Pancreas (tissue), 10 donors: Measurements from ENCODE around the gene CEP128. TPM values are rescaled to one million over a fixed set of nuclear protein-coding genes. Genes with fewer than 3 reads are reported as not detected.

ENCODE experiments used
- ATAC-seq, 4 donors: fragments of 200-7000 bp; cut with Tn5 transposase; one replicate each; pipeline versions ENCODE4 v1.8.0 to v1.9.1; 2020; ENCODE audit warnings: mild to moderate bottlenecking in 4 of 4, moderate library complexity in 4 of 4
- DNase-seq, 6 donors: peaks; one replicate each; pipeline ENCODE4 v3.0.0-alpha.2; 2020
- FAIRE-seq: peaks from 2 replicates; lab custom pipeline; 2012; peaks lifted over from hg19 to GRCh38; lab: Jason Lieb, UNC
- H3K27ac ChIP-seq, 4 donors: fragments of 200-600 bp; sonication (generic); 1 replicate in 3 of 4; 2 replicates in 1 of 4; pipeline versions ENCODE4 v1.5.0 to v1.8.0; 2020
- H3K27me3 ChIP-seq, 4 donors: fragments of 200-600 bp; one replicate each; pipeline ENCODE4 v1.8.0; 2021
- H3K36me3 ChIP-seq, 3 donors: fragments of 200-600 bp; sonication (generic) in 1 of 3; one replicate each; pipeline versions ENCODE4 v1.5.0 to v1.8.0; 2020 to 2021
- H3K4me1 ChIP-seq, 3 donors: fragments of 200-600 bp; one replicate each; pipeline ENCODE4 v1.8.0; 2021
- H3K4me3 ChIP-seq, 4 donors: fragments of 200-600 bp; sonication (generic) in 2 of 4; one replicate each; pipeline versions ENCODE4 v1.5.0 to v1.8.0; 2020 to 2021
- H3K9me3 ChIP-seq, 4 donors: fragments of 200-600 bp; one replicate each; pipeline ENCODE4 v1.8.0; 2021
- CTCF ChIP-seq, 4 donors: fragments of 200-600 bp; sonication (generic) in 3 of 4; IDR thresholded peaks; one replicate each; pipeline versions ENCODE4 v1.5.0 to v1.8.0; 2021; ENCODE audit warnings: antibody characterized with exemption in 4 of 4
- WGBS, 2 donors: extraction: QIAGEN DNeasy Blood & Tissue Kit; methylation state at CpG; one replicate each; pipeline ENCODE4 v1.1.7; 2013; 5-methylcytosine and 5-hydroxymethylcytosine counted together
- intact Hi-C, 3 donors: fragments of 100-400 bp; cut with DNase I; formaldehyde crosslinking; loops; one replicate each; pipeline versions ENCODE4 v1.11.1 to v1.14.2; 2022
- polyA plus RNA-seq, 2 donors: library from polyadenylated mRNA; stranded (reverse); fragments of 200-250 nt; gene quantifications; one replicate each; pipeline ENCODE4 v1.2.3, GENCODE V29; 2013
- total RNA-seq, 6 donors: library from RNA; stranded (reverse); fragmentation: NEBNext Ultra II Directional in 4 of 6; extraction: Animal tissue kit (Norgen Biotek cat#: 25700) in 4 of 6; gene quantifications; one replicate each; pipeline versions ENCODE4 v1.2.1 to v1.2.4, GENCODE V29; 2021 to 2023
- donor health status: healthy with polysubstance abuse.
- donor health status: DM: no; HTN: no; CAD: no; lungs with moderate emphysema.
- donor health status: DM: no; HTN: no; CAD: no.
- donor health status: control.
- donor health status: control.
- donor health status: Bipolar disorder and iron deficiency.
- donor health status: DM: yes; HTN: yes; CAD: no.
- donor health status: DM: no; HTN: no; CAD: no.
- donor health status: DM: no; HTN: no; CAD: no.
- donor health status: DM: yes; HTN: yes; CAD: no.

Gene CEP128
- total and polyA plus RNA-seq, 8 donors = 0.92 to 2.8 (median 2.0) TPM

- no peaks in the 10 kb centered on the region for H3K9me3 ChIP-seq
- no peaks in the 10 kb centered on the region for H3K4me1 ChIP-seq
- no peak for TF ChIP-seq CTCF (IDR thresholded peaks at IDR 0.05)
- DNase-seq (no peak), ATAC-seq (no peak), FAIRE-seq (no peak)
- no peak overlapping the region for H3K27ac ChIP-seq
- H3K27me3 ChIP-seq = no peaks in the 10 kb centered on the region
- intact Hi-C loops = no loop called here
- no peak overlapping the region for H3K4me3 ChIP-seq
- H3K36me3 ChIP-seq = no peaks in the 10 kb centered on the region
These were observed 377.5 kb downstream of the CEP128 start for GRCh38 chr14:80564051-80564450.

- Histone ChIP-seq H3K27me3 (no peaks in the 10 kb centered on the region), H3K4me1 (no peaks in the 10 kb centered on the region), H3K4me3 (no peak overlapping the region), H3K27ac (no peak overlapping the region), H3K36me3 (no peaks in the 10 kb centered on the region), H3K9me3 (no peaks in the 10 kb centered on the region)
- 89 to 96% methylated on average over 5 of the region's 5 CpGs for WGBS, 2 donors
- no peak for TF ChIP-seq CTCF (IDR thresholded peaks at IDR 0.05)
- no peak for DNase-seq
- FAIRE-seq = no peak
- intact Hi-C loops = no loop called here
- no peak for ATAC-seq
These were observed 380.5 kb downstream of the CEP128 start for GRCh38 chr14:80560800-80561657.

- 96 to 97% methylated on average over 2 of the region's 2 CpGs for WGBS, 2 donors
- DNase-seq = no peak
These were observed 387.4 kb downstream of the CEP128 start for GRCh38 chr14:80554139-80554538.

GRCh38 chr14:80549141-80549540 lies 392.4 kb downstream of the CEP128 start:
- DNase-seq (no peak), FAIRE-seq (no peak), ATAC-seq (no peak)
- Histone ChIP-seq H3K36me3 (no peaks in the 10 kb centered on the region), H3K27ac (no peak overlapping the region), H3K4me3 (no peak overlapping the region), H3K27me3 (no peaks in the 10 kb centered on the region), H3K4me1 (no peaks in the 10 kb centered on the region), H3K9me3 (no peaks in the 10 kb centered on the region)
- intact Hi-C loops = no loop called here
- WGBS, 2 donors = 81 to 91% methylated on average over 6 of the region's 6 CpGs
- no peak for TF ChIP-seq CTCF (IDR thresholded peaks at IDR 0.05)

More at GRCh38 chr14:80554139-80554538, 387.4 kb downstream of the CEP128 start:
- Histone ChIP-seq H3K36me3 (no peaks in the 10 kb centered on the region), H3K27ac (no peak overlapping the region), H3K4me1 (no peaks in the 10 kb centered on the region), H3K4me3 (no peak overlapping the region), H3K9me3 (no peaks in the 10 kb centered on the region), H3K27me3 (no peaks in the 10 kb centered on the region)
- intact Hi-C loops = no loop called here
- TF ChIP-seq CTCF (IDR thresholded peaks at IDR 0.05) = no peak
- FAIRE-seq = no peak
- ATAC-seq = no peak
